ENCODE data around the gene CTU2.

CTU2 gene

DNA sequence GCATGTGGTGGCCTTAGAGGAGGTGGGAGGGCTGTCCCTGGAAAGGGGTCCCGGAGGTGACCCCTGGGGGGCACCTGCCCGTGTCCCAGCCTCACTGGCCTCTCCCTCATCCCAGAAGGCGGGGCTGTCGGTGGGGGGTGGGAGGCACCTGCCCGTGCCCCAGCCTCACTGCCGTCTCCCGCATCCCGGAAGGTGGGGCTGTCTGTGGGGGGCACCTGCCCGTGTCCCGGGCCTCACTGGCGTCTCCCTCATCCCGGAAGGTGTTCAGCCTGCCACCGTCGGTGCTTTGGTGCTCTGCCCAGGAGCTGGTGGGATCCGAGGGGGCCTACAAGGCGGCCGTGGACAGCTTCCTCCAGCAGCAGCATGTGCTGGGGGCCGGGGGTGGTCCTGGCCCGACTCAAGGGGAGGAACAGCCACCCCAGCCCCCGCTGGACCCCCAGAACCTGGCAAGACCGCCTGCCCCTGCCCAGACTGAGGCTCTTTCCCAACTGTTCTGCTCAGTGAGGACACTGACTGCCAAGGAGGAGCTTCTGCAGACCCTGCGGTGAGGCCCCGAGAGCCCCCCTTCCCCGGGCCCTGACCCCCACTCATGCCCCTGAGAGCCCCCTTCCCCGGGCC, 6.2 kb downstream of the CTU2 start:
- Histone ChIP-seq H3K27ac (ENCODE audit: low read length) (no peak overlapping the region), H3K36me3 (ENCODE audit: control insufficient read depth, low read depth, low read length) (peaks cover 23% of the 10 kb centered on the region)

DNA sequence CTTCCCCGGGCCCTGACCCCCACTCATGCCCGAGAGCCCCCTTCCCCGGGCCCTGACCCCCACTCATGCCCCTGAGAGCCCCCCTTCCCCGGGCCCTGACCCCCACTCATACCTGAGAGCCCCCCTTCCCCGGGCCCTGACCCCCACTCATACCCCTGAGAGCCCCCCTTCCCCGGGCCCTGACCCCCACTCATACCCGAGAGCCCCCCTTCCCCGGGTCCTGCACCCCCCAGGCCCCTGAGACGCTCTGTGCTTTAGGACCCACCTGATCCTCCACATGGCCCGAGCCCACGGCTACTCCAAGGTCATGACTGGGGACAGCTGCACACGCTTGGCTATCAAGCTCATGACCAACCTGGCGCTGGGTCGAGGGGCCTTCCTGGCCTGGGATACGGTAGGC, 6.8 kb downstream of the CTU2 start:
- no peak overlapping the region for H3K9ac ChIP-seq (ENCODE audit: low read length)
- H3K9me3 ChIP-seq (ENCODE audit: control insufficient read depth, low read depth, low read length) = no peaks in the 10 kb centered on the region
- no peaks in the 10 kb centered on the region for H3K27me3 ChIP-seq (ENCODE audit: control insufficient read depth, insufficient read depth, low read length)
- H3K27ac ChIP-seq (ENCODE audit: low read length) = no peak overlapping the region
- H3K36me3 ChIP-seq (ENCODE audit: control insufficient read depth, low read depth, low read length) = peaks cover 23% of the 10 kb centered on the region
- H3K4me1 ChIP-seq (ENCODE audit: control insufficient read depth, low read depth, low read length) = no peaks in the 10 kb centered on the region
- H3K4me3 ChIP-seq (ENCODE audit: low read length) = no peak overlapping the region

More for the DNA sequence above, 6.2 kb downstream of the CTU2 start:
- Histone ChIP-seq H3K4me1 (ENCODE audit: control insufficient read depth, low read depth, low read length) (no peaks in the 10 kb centered on the region), H3K27me3 (ENCODE audit: control insufficient read depth, insufficient read depth, low read length) (no peaks in the 10 kb centered on the region), H3K9me3 (ENCODE audit: control insufficient read depth, low read depth, low read length) (no peaks in the 10 kb centered on the region), H3K4me3 (ENCODE audit: low read length) (no peak overlapping the region), H3K9ac (ENCODE audit: low read length) (no peak overlapping the region)

DNA sequence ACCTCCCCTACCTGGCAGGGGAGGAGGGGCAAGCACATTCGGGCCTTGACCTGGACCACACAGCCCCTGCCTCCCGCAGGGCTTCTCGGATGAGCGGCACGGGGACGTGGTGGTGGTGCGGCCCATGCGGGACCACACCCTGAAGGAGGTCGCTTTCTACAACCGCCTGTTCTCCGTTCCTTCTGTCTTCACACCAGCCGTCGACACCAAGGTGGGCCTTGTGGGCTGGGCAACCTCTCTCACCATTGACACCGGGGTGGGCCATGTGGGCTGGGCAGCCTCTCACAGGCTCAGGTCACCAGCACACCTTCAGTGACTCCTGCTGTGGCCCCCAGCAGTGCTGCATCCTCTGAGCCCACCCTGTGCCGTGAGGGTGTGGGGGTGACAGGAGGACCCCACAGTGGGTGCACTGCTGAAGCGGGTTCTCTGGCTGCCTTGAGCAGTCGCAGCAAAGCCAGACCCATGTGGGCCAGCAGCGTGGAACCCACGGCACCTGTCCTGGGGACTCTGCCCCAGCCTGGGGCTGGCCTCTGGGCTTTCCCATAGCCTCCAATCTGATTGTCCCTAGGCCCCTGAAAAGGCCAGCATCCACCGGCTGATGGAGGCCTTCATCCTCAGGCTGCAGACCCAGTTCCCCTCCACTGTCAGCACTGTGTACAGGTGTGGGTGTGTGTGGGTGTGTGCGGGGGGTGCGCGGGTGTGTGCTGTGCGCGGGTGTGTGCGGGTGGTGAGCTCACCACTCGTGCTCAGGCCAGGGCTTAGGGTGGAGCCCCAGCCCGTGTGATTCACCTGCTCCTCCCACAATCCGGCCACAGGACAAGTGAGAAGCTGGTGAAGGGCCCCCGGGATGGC, 7.5 kb downstream of the CTU2 start:
- H3K9me3 ChIP-seq (ENCODE audit: control insufficient read depth, low read depth, low read length) = no peaks in the 10 kb centered on the region
- H3K27me3 ChIP-seq (ENCODE audit: control insufficient read depth, insufficient read depth, low read length) = no peaks in the 10 kb centered on the region
- H3K4me3 ChIP-seq (ENCODE audit: low read length) = no peak overlapping the region
- no peak overlapping the region for H3K9ac ChIP-seq (ENCODE audit: low read length)
- no peaks in the 10 kb centered on the region for H3K4me1 ChIP-seq (ENCODE audit: control insufficient read depth, low read depth, low read length)
- peaks cover 23% of the 10 kb centered on the region for H3K36me3 ChIP-seq (ENCODE audit: control insufficient read depth, low read depth, low read length)
- no peak overlapping the region for H3K27ac ChIP-seq (ENCODE audit: low read length)

DNA sequence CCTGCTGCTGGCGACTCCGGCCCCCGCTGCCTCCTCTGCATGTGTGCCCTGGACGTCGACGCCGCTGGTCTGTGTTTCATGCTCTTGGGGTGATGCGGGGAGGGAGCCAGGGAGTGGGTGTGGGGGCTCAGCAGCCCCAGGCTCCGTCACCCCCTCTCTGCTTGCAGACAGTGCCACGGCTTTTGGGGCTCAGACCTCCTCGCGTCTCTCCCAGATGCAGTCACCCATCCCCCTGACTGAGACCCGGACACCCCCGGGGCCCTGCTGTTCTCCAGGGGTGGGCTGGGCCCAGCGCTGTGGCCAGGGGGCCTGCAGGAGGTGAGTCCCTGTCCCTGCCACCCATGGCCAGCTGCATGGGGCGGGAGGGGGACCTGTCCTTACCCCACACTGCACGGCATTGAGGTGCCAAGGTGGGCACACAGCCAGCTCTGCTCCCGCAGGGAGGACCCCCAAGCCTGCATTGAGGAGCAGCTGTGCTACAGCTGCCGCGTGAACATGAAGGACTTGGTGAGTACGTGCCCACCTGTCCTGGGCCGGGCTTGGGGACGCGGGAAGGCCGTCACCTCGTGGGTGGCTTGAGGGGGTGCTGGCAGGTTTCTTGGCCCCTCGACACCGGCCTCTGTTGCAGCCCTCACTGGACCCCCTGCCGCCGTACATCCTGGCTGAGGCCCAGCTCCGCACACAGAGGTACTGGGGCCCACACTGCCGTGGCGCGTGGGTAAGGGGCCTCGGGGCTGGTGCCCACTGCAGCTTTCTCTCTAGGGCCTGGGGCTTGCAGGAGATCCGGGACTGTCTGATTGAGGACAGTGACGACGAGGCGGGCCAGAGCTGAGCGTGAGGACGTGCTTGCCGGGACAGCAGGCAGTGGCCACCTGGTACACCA, 8.4 kb downstream of the CTU2 start:
- Histone ChIP-seq H3K9ac (ENCODE audit: low read length) (no peak overlapping the region), H3K36me3 (ENCODE audit: control insufficient read depth, low read depth, low read length) (peaks cover 27% of the 10 kb centered on the region)

DNA sequence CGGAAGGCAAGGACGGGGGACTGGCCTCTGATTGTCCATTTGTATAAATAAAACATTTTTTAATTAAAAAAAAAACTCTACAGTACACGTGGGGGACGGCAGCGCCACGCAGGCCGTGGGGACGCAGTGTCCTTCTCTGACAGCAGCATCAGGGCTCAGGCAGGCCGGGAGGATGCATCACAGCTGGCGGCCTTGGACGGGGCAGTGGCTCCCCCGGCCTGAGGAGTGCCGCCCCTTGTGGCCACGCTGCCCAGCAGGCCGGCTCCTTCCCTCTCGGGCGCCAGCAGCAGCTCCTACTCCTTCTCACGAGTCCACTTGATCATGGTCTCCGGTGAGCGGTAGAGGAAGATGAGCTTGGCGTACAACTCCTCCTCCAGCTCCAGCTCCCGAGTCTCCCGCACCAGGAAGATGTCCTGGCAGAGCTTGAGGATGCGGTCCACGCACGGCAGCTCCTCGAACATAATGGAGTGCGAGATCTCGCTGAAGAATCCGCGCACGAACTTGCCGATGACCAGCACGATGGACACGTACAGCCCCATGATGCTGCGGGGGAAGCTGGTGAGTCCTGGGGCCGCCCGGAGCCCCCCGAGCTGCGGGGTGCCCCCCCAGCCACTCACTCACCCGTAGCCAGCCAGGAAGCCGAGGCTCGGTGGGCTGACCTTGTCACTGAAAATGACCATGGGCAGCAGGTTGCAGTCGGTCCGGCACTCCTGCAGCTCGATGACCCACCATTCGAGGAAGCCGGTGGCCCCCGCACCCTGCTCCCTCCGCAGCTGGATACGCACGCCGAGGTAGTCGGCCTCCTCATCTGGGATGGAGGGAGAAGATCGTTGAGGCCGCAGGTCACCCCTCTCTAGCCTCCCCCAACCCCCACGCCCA, 9.2 kb downstream of the CTU2 start:
- peaks cover 27% of the 10 kb centered on the region for H3K36me3 ChIP-seq (ENCODE audit: control insufficient read depth, low read depth, low read length)
- no peak overlapping the region for H3K9ac ChIP-seq (ENCODE audit: low read length)
- H3K4me1 ChIP-seq (ENCODE audit: control insufficient read depth, low read depth, low read length) = no peaks in the 10 kb centered on the region
- no peak overlapping the region for H3K27ac ChIP-seq (ENCODE audit: low read length)
- no peaks in the 10 kb centered on the region for H3K9me3 ChIP-seq (ENCODE audit: control insufficient read depth, low read depth, low read length)
- no peak overlapping the region for H3K4me3 ChIP-seq (ENCODE audit: low read length)
- no peaks in the 10 kb centered on the region for H3K27me3 ChIP-seq (ENCODE audit: control insufficient read depth, insufficient read depth, low read length)

More for the DNA sequence above, 8.4 kb downstream of the CTU2 start:
- Histone ChIP-seq H3K9me3 (ENCODE audit: control insufficient read depth, low read depth, low read length) (no peaks in the 10 kb centered on the region), H3K4me1 (ENCODE audit: control insufficient read depth, low read depth, low read length) (no peaks in the 10 kb centered on the region), H3K27me3 (ENCODE audit: control insufficient read depth, insufficient read depth, low read length) (no peaks in the 10 kb centered on the region), H3K4me3 (ENCODE audit: low read length) (no peak overlapping the region), H3K27ac (ENCODE audit: low read length) (no peak overlapping the region)

DNA sequence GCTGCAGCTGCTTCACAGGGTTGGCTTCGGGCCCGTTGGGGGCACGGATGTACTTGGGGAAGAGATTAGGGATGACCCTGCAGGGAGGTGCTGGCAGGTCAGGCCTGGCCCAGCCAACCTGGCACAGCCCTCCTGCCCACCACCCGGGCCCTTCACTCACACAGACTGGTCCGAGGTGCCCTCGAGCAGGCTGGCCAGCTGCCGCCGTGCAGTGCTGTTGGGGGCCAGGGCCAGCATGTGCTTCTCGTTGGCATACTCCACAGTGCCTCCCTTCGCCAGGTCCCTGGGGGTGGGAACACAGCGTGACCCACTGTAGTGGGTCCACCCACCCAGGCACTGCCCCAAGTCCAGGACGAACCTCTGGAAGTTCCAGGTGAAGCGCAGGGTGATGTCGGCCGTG, 9.9 kb downstream of the CTU2 start:
- no peak overlapping the region for H3K4me3 ChIP-seq (ENCODE audit: low read length)
- H3K4me1 ChIP-seq (ENCODE audit: control insufficient read depth, low read depth, low read length) = no peaks in the 10 kb centered on the region
- peaks cover 27% of the 10 kb centered on the region for H3K36me3 ChIP-seq (ENCODE audit: control insufficient read depth, low read depth, low read length)
- no peak overlapping the region for H3K9ac ChIP-seq (ENCODE audit: low read length)
- H3K27ac ChIP-seq (ENCODE audit: low read length) = no peak overlapping the region
- no peaks in the 10 kb centered on the region for H3K27me3 ChIP-seq (ENCODE audit: control insufficient read depth, insufficient read depth, low read length)
- H3K9me3 ChIP-seq (ENCODE audit: control insufficient read depth, low read depth, low read length) = no peaks in the 10 kb centered on the region

DNA sequence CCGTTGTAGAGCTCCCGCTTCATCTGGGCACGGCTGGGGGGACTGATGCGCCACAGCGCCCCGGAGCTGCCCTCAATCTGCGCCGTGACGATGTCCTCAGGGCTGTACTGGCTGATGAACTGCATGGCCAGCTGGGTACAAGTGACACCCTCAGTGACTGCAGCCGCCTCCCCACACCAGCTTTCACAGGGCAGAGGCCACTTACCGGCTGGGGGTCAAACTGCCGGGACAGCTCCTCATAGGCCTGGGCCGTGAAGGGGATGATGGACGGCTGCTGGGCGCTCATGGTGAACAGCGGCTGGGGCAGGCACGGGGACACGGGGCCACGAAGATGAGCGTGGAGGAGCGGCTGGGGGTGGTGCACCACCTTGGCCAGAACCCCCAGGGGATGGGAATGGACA, 10.3 kb downstream of the CTU2 start:
- H3K36me3 ChIP-seq (ENCODE audit: control insufficient read depth, low read depth, low read length) = peaks cover 27% of the 10 kb centered on the region
- H3K27ac ChIP-seq (ENCODE audit: low read length) = no peak overlapping the region
- H3K9ac ChIP-seq (ENCODE audit: low read length) = no peak overlapping the region
- no peaks in the 10 kb centered on the region for H3K27me3 ChIP-seq (ENCODE audit: control insufficient read depth, insufficient read depth, low read length)
- H3K4me3 ChIP-seq (ENCODE audit: low read length) = no peak overlapping the region
- no peaks in the 10 kb centered on the region for H3K4me1 ChIP-seq (ENCODE audit: control insufficient read depth, low read depth, low read length)
- no peaks in the 10 kb centered on the region for H3K9me3 ChIP-seq (ENCODE audit: control insufficient read depth, low read depth, low read length)

DNA sequence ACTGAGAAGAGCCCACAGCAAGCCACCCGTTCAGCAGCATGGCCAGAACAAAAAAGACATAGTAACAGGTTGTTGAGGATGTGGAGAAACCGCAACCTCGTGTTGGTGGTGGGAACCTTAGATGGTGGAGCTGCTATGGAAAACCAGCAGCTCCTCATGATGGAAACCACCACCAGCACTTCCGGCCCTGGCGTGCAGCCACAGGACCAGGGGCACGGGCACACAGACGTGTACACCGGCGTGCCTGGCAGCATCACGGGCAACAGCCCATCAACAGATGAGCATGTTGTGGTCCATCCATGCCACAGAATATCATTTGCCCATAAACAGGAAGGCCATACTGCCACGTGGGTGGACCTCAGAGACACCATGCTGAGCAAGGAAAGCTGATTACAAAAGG, 11.9 kb downstream of the CTU2 start:
- H3K4me1 ChIP-seq (ENCODE audit: control insufficient read depth, low read depth, low read length) = no peaks in the 10 kb centered on the region
- H3K9me3 ChIP-seq (ENCODE audit: control insufficient read depth, low read depth, low read length) = no peaks in the 10 kb centered on the region
- H3K4me3 ChIP-seq (ENCODE audit: low read length) = no peak overlapping the region
- no peak overlapping the region for H3K9ac ChIP-seq (ENCODE audit: low read length)
- H3K27me3 ChIP-seq (ENCODE audit: control insufficient read depth, insufficient read depth, low read length) = no peaks in the 10 kb centered on the region
- peaks cover 27% of the 10 kb centered on the region for H3K36me3 ChIP-seq (ENCODE audit: control insufficient read depth, low read depth, low read length)
- H3K27ac ChIP-seq (ENCODE audit: low read length) = no peak overlapping the region

DNA sequence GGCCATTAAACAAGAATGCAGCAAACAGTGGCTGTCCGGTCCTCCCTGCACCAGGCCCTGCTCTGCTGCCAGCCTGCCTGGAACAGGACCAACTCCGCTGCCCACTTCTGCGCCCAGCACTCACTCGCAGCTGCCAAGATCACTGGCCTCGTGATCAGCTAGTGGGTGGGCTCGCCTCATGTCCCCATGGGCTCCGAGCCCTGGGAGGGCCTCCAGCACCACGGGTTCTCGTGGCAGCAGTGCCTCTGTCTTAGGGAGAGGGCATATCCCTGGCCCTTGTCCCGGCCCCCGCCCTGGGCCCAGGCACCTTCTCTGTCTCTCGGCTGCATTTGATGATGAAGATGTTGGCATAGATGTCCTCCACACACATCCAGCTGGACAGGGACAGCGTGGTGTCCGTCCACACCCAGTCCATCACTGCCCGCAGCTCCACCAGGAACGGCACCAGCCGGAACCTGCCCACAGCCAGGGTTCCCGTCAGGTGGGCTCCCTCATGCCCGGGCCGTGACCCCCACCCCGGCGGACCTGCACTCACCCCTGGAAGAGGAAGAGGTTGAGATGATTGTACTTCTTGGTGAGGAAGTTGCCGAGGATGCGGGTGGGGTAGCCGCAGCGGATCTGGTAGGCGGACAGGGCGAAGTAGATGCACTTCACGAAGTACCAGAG, 13.1 kb downstream of the CTU2 start:
- H3K4me1 ChIP-seq (ENCODE audit: control insufficient read depth, low read depth, low read length) = no peaks in the 10 kb centered on the region
- no peaks in the 10 kb centered on the region for H3K27me3 ChIP-seq (ENCODE audit: control insufficient read depth, insufficient read depth, low read length)
- H3K4me3 ChIP-seq (ENCODE audit: low read length) = no peak overlapping the region
- H3K9me3 ChIP-seq (ENCODE audit: control insufficient read depth, low read depth, low read length) = no peaks in the 10 kb centered on the region
- H3K36me3 ChIP-seq (ENCODE audit: control insufficient read depth, low read depth, low read length) = peaks cover 17% of the 10 kb centered on the region
- H3K9ac ChIP-seq (ENCODE audit: low read length) = no peak overlapping the region
- no peak overlapping the region for H3K27ac ChIP-seq (ENCODE audit: low read length)

DNA sequence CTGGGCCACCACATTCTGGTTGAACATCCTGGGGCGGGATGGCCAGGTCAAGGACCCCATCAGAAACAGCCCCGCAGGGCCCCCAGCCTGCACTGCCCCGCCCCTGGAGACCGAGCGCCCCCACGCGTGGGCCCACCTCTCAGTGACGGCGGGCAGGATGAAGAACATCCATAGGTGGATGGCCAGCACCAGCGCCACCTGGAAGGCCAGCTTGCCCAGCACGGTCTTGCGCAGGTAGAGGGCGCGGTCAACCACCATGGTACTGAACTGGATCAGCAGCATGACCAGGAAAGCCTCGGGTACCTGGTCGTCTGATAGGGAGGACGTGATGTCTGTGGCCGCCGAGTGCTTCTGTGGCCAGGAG, 13.6 kb downstream of the CTU2 start:
- H3K27me3 ChIP-seq (ENCODE audit: control insufficient read depth, insufficient read depth, low read length) = no peaks in the 10 kb centered on the region
- no peak overlapping the region for H3K4me3 ChIP-seq (ENCODE audit: low read length)
- no peak overlapping the region for H3K9ac ChIP-seq (ENCODE audit: low read length)
- H3K36me3 ChIP-seq (ENCODE audit: control insufficient read depth, low read depth, low read length) = peaks cover 17% of the 10 kb centered on the region
- no peak overlapping the region for H3K27ac ChIP-seq (ENCODE audit: low read length)
- no peaks in the 10 kb centered on the region for H3K9me3 ChIP-seq (ENCODE audit: control insufficient read depth, low read depth, low read length)
- H3K4me1 ChIP-seq (ENCODE audit: control insufficient read depth, low read depth, low read length) = no peaks in the 10 kb centered on the region

Data from iPS-18a (cell line).